ENCODE results near the gene RBM10. TPM values are rescaled to one million over a fixed set of nuclear protein-coding genes. Genes with fewer than 3 reads are reported as not detected.

The RBM10 gene
- total RNA-seq, 2 experiments from 2014 or later, result 44.9 to 45.6 TPM

GRCh38 chrX:47171996-47172395 lies 27.0 kb downstream of the RBM10 start:
- TF ChIP-seq EZH2phosphoT487 (IDR thresholded peaks at IDR 0.05; ENCODE audit: borderline replicate concordance, low read depth, low read length) (no peak), CTCF (conservative IDR thresholded peaks at IDR 0.05; ENCODE audit: low read length) (no peak)
- H4K20me1 ChIP-seq (ENCODE audit: insufficient read depth, low read length), result no peaks in the 10 kb centered on the region
- no peak for DNase-seq (ENCODE audit: low spot score)
- H2AFZ ChIP-seq (ENCODE audit: low read length), result no peak overlapping the region
- ChIA-PET POLR2A (no interaction called here), CTCF (ENCODE audit: unreplicated experiment) (no interaction called here)
- BruUV-seq (replicated peaks), result no TSS peak
- no peak overlapping the region for H3K27ac ChIP-seq (ENCODE audit: low read depth, low read length, poor library complexity, severe bottlenecking)
- H3K36me3 ChIP-seq (ENCODE audit: insufficient read depth, low read length), result peaks cover 20% of the 10 kb centered on the region
- intact Hi-C loops (cut with micrococcal nuclease; ENCODE audit: unreplicated experiment), result no loop called here
- H3K4me1 ChIP-seq (ENCODE audit: insufficient read depth, low read length, poor library complexity, severe bottlenecking), result no peaks in the 10 kb centered on the region
- H3K4me2 ChIP-seq (ENCODE audit: low read length), result no peak overlapping the region
- H3K9me2 ChIP-seq (ENCODE audit: insufficient read depth, low read length), result no peaks in the 10 kb centered on the region
- H3K9me3 ChIP-seq (ENCODE audit: low read length), result no peaks in the 10 kb centered on the region
- H3K79me2 ChIP-seq (ENCODE audit: insufficient read depth, low read depth, low read length), result no peaks in the 10 kb centered on the region
- H3K4me3 ChIP-seq (ENCODE audit: low read depth, low read length, poor library complexity, severe bottlenecking), result no peak overlapping the region

GRCh38 chrX:47172549-47172948 lies 27.5 kb downstream of the RBM10 start:
- Histone ChIP-seq H3K4me2 (ENCODE audit: low read length) (no peak overlapping the region), H3K4me1 (ENCODE audit: insufficient read depth, low read length, poor library complexity, severe bottlenecking) (no peaks in the 10 kb centered on the region), H3K9me2 (ENCODE audit: insufficient read depth, low read length) (no peaks in the 10 kb centered on the region), H4K20me1 (ENCODE audit: insufficient read depth, low read length) (no peaks in the 10 kb centered on the region), H3K4me3 (ENCODE audit: low read depth, low read length, poor library complexity, severe bottlenecking) (no peak overlapping the region), H3K36me3 (ENCODE audit: insufficient read depth, low read length) (peaks cover 26% of the 10 kb centered on the region), H3K9me3 (ENCODE audit: low read length) (no peaks in the 10 kb centered on the region), H3K79me2 (ENCODE audit: insufficient read depth, low read depth, low read length) (no peaks in the 10 kb centered on the region), H3K27ac (ENCODE audit: low read depth, low read length, poor library complexity, severe bottlenecking) (no peak overlapping the region), H2AFZ (ENCODE audit: low read length) (no peak overlapping the region)
- no peak for DNase-seq (ENCODE audit: low spot score)
- BruUV-seq (replicated peaks), result no TSS peak
- intact Hi-C loops (cut with micrococcal nuclease; ENCODE audit: unreplicated experiment), result no loop called here
- POLR2A ChIA-PET, result no interaction called here
- TF ChIP-seq CTCF (conservative IDR thresholded peaks at IDR 0.05; ENCODE audit: low read length), result no peak
- TF ChIP-seq EZH2phosphoT487 (IDR thresholded peaks at IDR 0.05; ENCODE audit: borderline replicate concordance, low read depth, low read length), result no peak
- CTCF ChIA-PET (ENCODE audit: unreplicated experiment), result no interaction called here

GRCh38 chrX:47172971-47173792 lies 28.2 kb downstream of the RBM10 start:
- TF ChIP-seq CTCF (conservative IDR thresholded peaks at IDR 0.05; ENCODE audit: low read length) (no peak), EZH2phosphoT487 (IDR thresholded peaks at IDR 0.05; ENCODE audit: borderline replicate concordance, low read depth, low read length) (no peak)
- Histone ChIP-seq H3K9me2 (ENCODE audit: insufficient read depth, low read length) (no peaks in the 10 kb centered on the region), H3K4me1 (ENCODE audit: insufficient read depth, low read length, poor library complexity, severe bottlenecking) (no peaks in the 10 kb centered on the region), H3K4me2 (ENCODE audit: low read length) (no peak overlapping the region), H3K27ac (ENCODE audit: low read depth, low read length, poor library complexity, severe bottlenecking) (no peak overlapping the region), H3K4me3 (ENCODE audit: low read depth, low read length, poor library complexity, severe bottlenecking) (no peak overlapping the region), H3K9me3 (ENCODE audit: low read length) (no peaks in the 10 kb centered on the region), H3K79me2 (ENCODE audit: insufficient read depth, low read depth, low read length) (no peaks in the 10 kb centered on the region), H3K36me3 (ENCODE audit: insufficient read depth, low read length) (peaks cover 30% of the 10 kb centered on the region), H4K20me1 (ENCODE audit: insufficient read depth, low read length) (no peaks in the 10 kb centered on the region), H2AFZ (ENCODE audit: low read length) (no peak overlapping the region)
- intact Hi-C loops (cut with micrococcal nuclease; ENCODE audit: unreplicated experiment), result no loop called here
- CTCF ChIA-PET (ENCODE audit: unreplicated experiment), result no interaction called here
- BruUV-seq (replicated peaks), result no TSS peak
- no peak for DNase-seq (ENCODE audit: low spot score)
- POLR2A ChIA-PET, result no interaction called here
